GM13976 (cell line): ENCODE measurements around the gene GORASP1.

Experiments
- DNase-seq: peaks from one replicate; pipeline ENCODE4 v3.0.0; 2012; ENCODE audit warnings: low spot score
- CTCF ChIP-seq: IDR thresholded peaks from 2 replicates; pipeline ENCODE4 v1.5.1; 2012; ENCODE audit warnings: borderline replicate concordance, mild to moderate bottlenecking; ENCODE audit not compliant: insufficient read depth; ENCODE audit errors: extremely low read depth, missing control alignments, control extremely low read depth
- in situ Hi-C: fragments of 300-500 bp; cut with MboI; formaldehyde crosslinking; loops from one replicate; pipeline ENCODE4 v1.12.0; 2022; ENCODE audit warnings: low sequenced_read_pairs, mixed read lengths, inconsistent platforms; ENCODE audit not compliant: unreplicated experiment

The GORASP1 gene

GRCh38 chr3:39134305-39134704, 26.9 kb upstream of the GORASP1 start:
- DNase-seq, result no peak
- in situ Hi-C loops, result no loop called here
- no peak for TF ChIP-seq CTCF

GRCh38 chr3:39133822-39134221, 26.4 kb upstream of the GORASP1 start:
- DNase-seq, result no peak
- no peak for TF ChIP-seq CTCF
- in situ Hi-C loops, result no loop called here

GRCh38 chr3:39133093-39133490, 25.7 kb upstream of the GORASP1 start:
- no peak for TF ChIP-seq CTCF
- DNase-seq, result no peak
- in situ Hi-C loops, result no loop called here

GRCh38 chr3:39132096-39133092, 25.0 kb upstream of the GORASP1 start:
- DNase-seq, result no peak
- in situ Hi-C loops, result no loop called here
- TF ChIP-seq CTCF, result no peak

GRCh38 chr3:39130693-39131265, 23.4 kb upstream of the GORASP1 start:
- DNase-seq, result no peak
- in situ Hi-C loops, result no loop called here
- TF ChIP-seq CTCF, result no peak

- no peak for DNase-seq
- no peak for TF ChIP-seq CTCF
These were observed 22.6 kb upstream of the GORASP1 start for GRCh38 chr3:39130026-39130425.

GRCh38 chr3:39128951-39129350, 21.5 kb upstream of the GORASP1 start:
- no peak for DNase-seq
- in situ Hi-C loops, result no loop called here
- no peak for TF ChIP-seq CTCF

More at GRCh38 chr3:39130026-39130425, 22.6 kb upstream of the GORASP1 start:
- in situ Hi-C loops, result no loop called here
